Measurements from ENCODE around the gene UBA3.

GRCh38 chr3:69120879-69121464, 40.8 kb upstream of the UBA3 start:
- TF ChIP-seq POLR2A (IDR thresholded peaks at IDR 0.05) (no peak), CTCF (IDR thresholded peaks at IDR 0.05) (peak; percentile 88 to 89), EP300 (IDR thresholded peaks at IDR 0.05) (no peak)

Data from suprapubic skin (tissue), 3 donors.